H1 (cell line): ENCODE data around the gene FGF11. TPM values are rescaled to one million over a fixed set of nuclear protein-coding genes. Genes with fewer than 3 reads are reported as not detected.

Experiments used
- CTCF ChIA-PET: fragments of 300-600 bp; sonication (Branson Sonifier 250); formaldehyde crosslinking; loops from one replicate; lab custom pipeline; 2021; ENCODE audit not compliant: partially characterized antibody; lab: Charles Lee
- POLR2A ChIA-PET: fragments of 300-600 bp; sonication (Branson Sonifier 250); formaldehyde crosslinking; loops from one replicate; lab custom pipeline; 2021; ENCODE audit warnings: inconsistent platforms; ENCODE audit not compliant: partially characterized antibody; lab: Charles Lee
- DNase-seq, 2 experiments: peaks; one replicate each; pipeline versions ENCODE4 v3.0.0 to v3.0.0-alpha.2; 2010 to 2022; ENCODE audit warnings: low spot score in 2 of 2, low read depth in 1 of 2, mixed read lengths in 1 of 2
- FAIRE-seq: peaks from 2 replicates; lab custom pipeline; 2011; peaks lifted over from hg19 to GRCh38; lab: Jason Lieb, UNC
- H2AFZ ChIP-seq: 2 replicates; pipeline ENCODE4 v1.8.1; 2012; ENCODE audit warnings: low read length, inconsistent platforms
- H2AK5ac ChIP-seq: 2 replicates; pipeline ENCODE4 v1.6.1; 2013; ENCODE audit warnings: low read depth, low read length
- H2BK120ac ChIP-seq: replicated peaks from 2 replicates; pipeline ENCODE3; 2013; ENCODE audit warnings: low read depth, low read length, inconsistent platforms
- H2BK12ac ChIP-seq: 2 replicates; pipeline ENCODE4 v1.6.1; 2013; ENCODE audit warnings: low read depth, low read length
- H2BK15ac ChIP-seq: 2 replicates; pipeline ENCODE4 v1.6.1; 2013; ENCODE audit warnings: low read length
- H2BK20ac ChIP-seq: 2 replicates; pipeline ENCODE4 v1.6.1; 2013; ENCODE audit warnings: low read length
- H2BK5ac ChIP-seq: 2 replicates; pipeline ENCODE4 v1.6.1; 2013; ENCODE audit warnings: low read depth, low read length
- H3K14ac ChIP-seq: 2 replicates; pipeline ENCODE4 v1.6.1; 2013; ENCODE audit warnings: inconsistent platforms; ENCODE audit not compliant: insufficient read length
- H3K18ac ChIP-seq: 2 replicates; pipeline ENCODE4 v1.6.1; 2013; ENCODE audit warnings: low read length; ENCODE audit errors: extremely low read depth
- H3K23ac ChIP-seq: 2 replicates; pipeline ENCODE4 v1.6.1; 2013; ENCODE audit warnings: inconsistent platforms; ENCODE audit not compliant: insufficient read length
- H3K23me2 ChIP-seq: 2 replicates; pipeline ENCODE4 v1.6.1; 2013; ENCODE audit warnings: low read depth, low read length
- H3K27ac ChIP-seq: 2 replicates; pipeline ENCODE4 v1.6.1; 2011; ENCODE audit warnings: low read depth, low read length, inconsistent platforms
- H3K27me3 ChIP-seq, 4 experiments: replicated peaks in 1 of 4; 1 replicate in 1 of 4; 2 replicates in 3 of 4; pipeline versions ENCODE4 v1.6.1 to v1.8.1; 2011 to 2013; ENCODE audit warnings: low read length in 3 of 4, mild to moderate bottlenecking in 3 of 4, inconsistent platforms in 2 of 4, mixed read lengths in 2 of 4, moderate library complexity in 1 of 4; ENCODE audit not compliant: control insufficient read depth in 3 of 4, insufficient read depth in 3 of 4; ENCODE audit errors: extremely low read depth in 1 of 4
- H3K36me3 ChIP-seq, 4 experiments: 2 replicates each; pipeline versions ENCODE4 v1.6.1 to v1.8.1; 2011 to 2013; ENCODE audit warnings: mild to moderate bottlenecking in 4 of 4, low read length in 3 of 4, moderate library complexity in 2 of 4, control low read depth in 1 of 4, inconsistent platforms in 1 of 4; ENCODE audit not compliant: insufficient read depth in 4 of 4, control insufficient read depth in 2 of 4
- H3K4ac ChIP-seq: replicated peaks from 2 replicates; pipeline ENCODE3; 2013; ENCODE audit warnings: low read length, low read depth, mixed read lengths, inconsistent platforms; ENCODE audit not compliant: insufficient read length
- H3K4me1 ChIP-seq, 4 experiments: replicated peaks in 1 of 4; 1 replicate in 1 of 4; 2 replicates in 3 of 4; pipeline versions ENCODE4 v1.6.1 to v1.8.1; 2011 to 2013; ENCODE audit warnings: low read length in 3 of 4, inconsistent platforms in 2 of 4, mixed read lengths in 1 of 4; ENCODE audit not compliant: insufficient read depth in 4 of 4, control insufficient read depth in 3 of 4
- H3K4me2 ChIP-seq, 2 experiments: 2 replicates each; pipeline versions ENCODE4 v1.6.1 to v1.8.1; 2011 to 2013; ENCODE audit warnings: low read depth in 2 of 2, low read length in 2 of 2, control low read depth in 1 of 2, inconsistent platforms in 1 of 2, mild to moderate bottlenecking in 1 of 2; ENCODE audit not compliant: insufficient read depth in 1 of 2
- H3K4me3 ChIP-seq, 4 experiments: fragments of 200-600, 300-600 bp in 1 of 4; sonication (generic), shearing (Covaris generic), sonication (Bioruptor Twin) in 1 of 4; 2 replicates each; pipeline versions ENCODE4 v1.5.1 to v1.8.1; 2011 to 2016; ENCODE audit warnings: low read length in 4 of 4, low read depth in 3 of 4, control low read depth in 2 of 4, inconsistent platforms in 2 of 4, mild to moderate bottlenecking in 2 of 4, mixed read lengths in 1 of 4, moderate library complexity in 1 of 4; ENCODE audit not compliant: insufficient read depth in 2 of 4; ENCODE audit errors: extremely low read depth in 1 of 4
- H3K56ac ChIP-seq: replicated peaks from 2 replicates; pipeline ENCODE3; 2013; ENCODE audit warnings: low read depth, mild to moderate bottlenecking, mixed read lengths, low read length, inconsistent platforms; ENCODE audit not compliant: insufficient read length
- H3K79me1 ChIP-seq: 2 replicates; pipeline ENCODE4 v1.6.1; 2013; ENCODE audit warnings: low read depth, low read length, control low read depth
- H3K79me2 ChIP-seq, 2 experiments: 2 replicates each; pipeline versions ENCODE4 v1.6.1 to v1.8.1; 2012 to 2013; ENCODE audit warnings: low read length in 2 of 2, mild to moderate bottlenecking in 2 of 2, inconsistent platforms in 1 of 2; ENCODE audit not compliant: insufficient read depth in 2 of 2, control insufficient read depth in 1 of 2
- H3K9ac ChIP-seq, 4 experiments: replicated peaks in 1 of 4; 1 replicate in 1 of 4; 2 replicates in 3 of 4; pipeline versions ENCODE4 v1.6.1 to v1.8.1; 2011 to 2013; ENCODE audit warnings: low read depth in 3 of 4, low read length in 3 of 4, control low read depth in 2 of 4, mild to moderate bottlenecking in 2 of 4, moderate library complexity in 2 of 4, inconsistent platforms in 1 of 4; ENCODE audit errors: extremely low read depth in 1 of 4
- H3K9me3 ChIP-seq, 2 experiments: 2 replicates each; pipeline versions ENCODE4 v1.6.1 to v1.8.1; 2012 to 2013; ENCODE audit warnings: mild to moderate bottlenecking in 2 of 2, moderate library complexity in 2 of 2, control low read depth in 1 of 2, inconsistent platforms in 1 of 2, low read depth in 1 of 2, low read length in 1 of 2, mixed read lengths in 1 of 2; ENCODE audit not compliant: insufficient read depth in 2 of 2
- H4K20me1 ChIP-seq, 2 experiments: replicated peaks in 1 of 2; 2 replicates each; pipeline versions ENCODE3 to v1.8.1; 2011 to 2013; ENCODE audit warnings: inconsistent platforms in 2 of 2, low read length in 2 of 2, mild to moderate bottlenecking in 1 of 2; ENCODE audit not compliant: insufficient read depth in 2 of 2, control insufficient read depth in 1 of 2
- H4K5ac ChIP-seq: 2 replicates; pipeline ENCODE4 v1.6.1; 2013; ENCODE audit warnings: low read length, low read depth, mixed read lengths, inconsistent platforms; ENCODE audit not compliant: insufficient read length
- H4K8ac ChIP-seq: 2 replicates; pipeline ENCODE4 v1.8.0; 2013; ENCODE audit warnings: mild to moderate bottlenecking, moderate library complexity, low read length, inconsistent platforms; ENCODE audit not compliant: insufficient read depth; ENCODE audit errors: extremely low read depth
- H4K91ac ChIP-seq: replicated peaks from 2 replicates; pipeline ENCODE3; 2013; ENCODE audit warnings: low read length, mixed read lengths, inconsistent platforms; ENCODE audit not compliant: insufficient read length
- CBX8 ChIP-seq: fragments of 300-800, 300-1000 bp; sonication (generic); IDR thresholded peaks from 2 replicates; pipeline ENCODE4 v1.7.1; 2016; ENCODE audit warnings: low read depth, low read length, borderline replicate concordance
- EZH2 ChIP-seq: fragments of 200-600 bp; sonication (generic); IDR thresholded peaks from 2 replicates; pipeline ENCODE4 v1.7.1; 2012; ENCODE audit warnings: low read depth, mild to moderate bottlenecking, moderate library complexity, low read length, inconsistent platforms; ENCODE audit not compliant: severe bottlenecking
- HDAC6 ChIP-seq: IDR thresholded peaks from one replicate; pipeline ENCODE4 v1.7.1; 2012; ENCODE audit warnings: low read depth, mild to moderate bottlenecking, inconsistent platforms, low read length, moderate library complexity
- POLR2AphosphoS5 ChIP-seq: IDR thresholded peaks from 2 replicates; pipeline ENCODE4 v1.6.1; 2011; ENCODE audit warnings: low read depth, low read length
- SIRT6 ChIP-seq: IDR thresholded peaks from one replicate; pipeline ENCODE4 v1.7.1; 2012; ENCODE audit warnings: low read length, inconsistent platforms
- TAF1 ChIP-seq: IDR thresholded peaks from 2 replicates; pipeline ENCODE4 v1.6.1; 2011; ENCODE audit warnings: mild to moderate bottlenecking, low read depth, low read length
- ZNF274 ChIP-seq: IDR thresholded peaks from 2 replicates; pipeline ENCODE4 v1.7.0; 2012; ENCODE audit warnings: low read length, borderline replicate concordance; ENCODE audit errors: extremely low read depth
- WGBS, 2 experiments: shearing (Covaris generic) in 1 of 2; methylation state at CpG; one replicate each; pipeline versions ENCODE4 v1.1.6 to v1.1.7; 2013 to 2015; ENCODE audit warnings: low lambda C conversion rate in 2 of 2, mixed read lengths in 2 of 2, inconsistent platforms in 1 of 2, low coverage in 1 of 2, missing lambda C conversion rate in 1 of 2; ENCODE audit not compliant: insufficient replicate concordance in 2 of 2, insufficient coverage in 1 of 2, insufficient read length in 1 of 2; ENCODE audit errors: extremely low coverage in 1 of 2, missing lambda C conversion rate in 1 of 2; 5-methylcytosine and 5-hydroxymethylcytosine counted together
- polyA plus RNA-seq, 7 experiments: library from polyadenylated mRNA; depleted of rRNA in 3 of 7; stranded (reverse) in 5 of 7; unstranded in 2 of 7; fragments of >200 nt in 5 of 7; fragments of 200-250 nt in 2 of 7; gene quantifications; 1 replicate in 5 of 7; 2 replicates in 1 of 7; 4 replicates in 1 of 7; pipeline versions ENCODE4 v1.2.1 to v1.2.3, GENCODE V29; 2011 to 2013; ENCODE audit warnings: missing spikeins in 2 of 7, mixed read lengths in 2 of 7
- total RNA-seq: library from RNA; stranded (reverse); fragmentation: NEBNext Ultra II Directional; extraction: Animal tissue kit (Norgen Biotek cat#: 25700); gene quantifications from 2 replicates; pipeline ENCODE4 v1.2.1, GENCODE V29; 2021
- TF ChIP-seq, protein P1 (sequence below): IDR thresholded peaks from 2 replicates; pipeline ENCODE4 v1.6.1; 2011; ENCODE audit warnings: low read length, improper control_type of control experiment
- TF ChIP-seq, protein P2 (sequence below): IDR thresholded peaks from 2 replicates; pipeline ENCODE4 v1.6.1; 2012; ENCODE audit warnings: low read length, inconsistent platforms

FGF11 gene
- total and polyA plus RNA-seq, 2 of the 8 experiments (the other 6 are each of a cell fraction or from before 2014, with no cell fraction given), result 11.8 to 26.1 TPM

DNA sequence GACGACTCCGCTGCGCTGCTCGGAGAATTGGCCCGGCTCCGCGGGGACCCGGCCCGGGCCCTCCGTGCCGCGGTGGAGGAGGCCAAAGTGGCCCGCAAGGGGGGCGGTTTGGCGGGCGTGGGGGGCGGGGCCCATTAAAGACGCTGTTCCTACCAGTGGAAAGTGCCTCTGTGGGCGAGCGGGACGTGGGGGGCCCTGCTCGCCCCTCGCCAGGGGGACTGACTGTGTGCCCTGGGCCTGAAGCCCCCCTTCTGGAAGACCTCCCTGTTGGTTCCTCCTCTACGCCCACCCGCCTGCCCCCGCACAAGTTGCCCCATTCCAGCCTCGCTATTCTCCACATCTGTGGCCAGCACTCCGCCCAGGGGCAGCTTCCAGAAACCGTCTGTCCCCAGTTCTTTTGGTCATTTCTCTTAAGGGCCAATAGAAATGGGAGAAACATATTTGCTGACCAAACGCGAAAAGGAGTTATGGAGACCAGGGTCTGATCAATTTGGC, 1.9 kb upstream of the FGF11 start:
- peak overlapping the region in 1 of 4 experiments; percentile 3; a peak in 2 of 7 replicates for H3K9ac ChIP-seq
- H3K4me3 ChIP-seq, result peak overlapping the region; percentile 50 to 83 (median 67)
- H3K27me3 ChIP-seq, result peaks cover 2 to 19% (median 12%) of the 10 kb centered on the region in 4 experiments; a peak in 6 of 7 replicates
- TF ChIP-seq ZNF274 (no peak), HDAC6 (no peak), CBX8 (no peak), TAF1 (no peak), SIRT6 (no peak), POLR2AphosphoS5 (no peak), EZH2 (no peak)
- TF ChIP-seq, protein P1, sequence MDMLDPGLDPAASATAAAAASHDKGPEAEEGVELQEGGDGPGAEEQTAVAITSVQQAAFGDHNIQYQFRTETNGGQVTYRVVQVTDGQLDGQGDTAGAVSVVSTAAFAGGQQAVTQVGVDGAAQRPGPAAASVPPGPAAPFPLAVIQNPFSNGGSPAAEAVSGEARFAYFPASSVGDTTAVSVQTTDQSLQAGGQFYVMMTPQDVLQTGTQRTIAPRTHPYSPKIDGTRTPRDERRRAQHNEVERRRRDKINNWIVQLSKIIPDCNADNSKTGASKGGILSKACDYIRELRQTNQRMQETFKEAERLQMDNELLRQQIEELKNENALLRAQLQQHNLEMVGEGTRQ, result no peak
- TF ChIP-seq, protein P2, sequence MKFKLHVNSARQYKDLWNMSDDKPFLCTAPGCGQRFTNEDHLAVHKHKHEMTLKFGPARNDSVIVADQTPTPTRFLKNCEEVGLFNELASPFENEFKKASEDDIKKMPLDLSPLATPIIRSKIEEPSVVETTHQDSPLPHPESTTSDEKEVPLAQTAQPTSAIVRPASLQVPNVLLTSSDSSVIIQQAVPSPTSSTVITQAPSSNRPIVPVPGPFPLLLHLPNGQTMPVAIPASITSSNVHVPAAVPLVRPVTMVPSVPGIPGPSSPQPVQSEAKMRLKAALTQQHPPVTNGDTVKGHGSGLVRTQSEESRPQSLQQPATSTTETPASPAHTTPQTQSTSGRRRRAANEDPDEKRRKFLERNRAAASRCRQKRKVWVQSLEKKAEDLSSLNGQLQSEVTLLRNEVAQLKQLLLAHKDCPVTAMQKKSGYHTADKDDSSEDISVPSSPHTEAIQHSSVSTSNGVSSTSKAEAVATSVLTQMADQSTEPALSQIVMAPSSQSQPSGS, result no peak

More for the DNA sequence above, 1.9 kb upstream of the FGF11 start:
- peaks cover 0 to 29% (median 15%) of the 10 kb centered on the region in 4 experiments; a peak in 6 of 7 replicates for H3K4me1 ChIP-seq
- peak overlapping the region; percentile 99 for H2BK12ac ChIP-seq
- WGBS, 2 experiments, result 4% methylated on average over 25 of the region's 31 CpGs; no CpG with 5 or more reads in 1 of the 2 experiments
- no peak overlapping the region for H3K56ac ChIP-seq
- no peak overlapping the region for H2BK120ac ChIP-seq
- H3K4me2 ChIP-seq, result peak overlapping the region; percentile 91
- no peak overlapping the region for H4K5ac ChIP-seq
- no peaks in the 10 kb centered on the region for H3K9me3 ChIP-seq
- no peaks in the 10 kb centered on the region for H3K36me3 ChIP-seq
- H3K14ac ChIP-seq, result no peak overlapping the region
- ChIA-PET CTCF (interaction anchor here (0.6 to 5.1 kb wide), 31 partner anchors 9 to 312 kb away, joined by 3 to 56 read pairs (median 5); partner anchors contain the start of genes KCTD11, SPEM2, TMEM256 and TMEM95), POLR2A (interaction anchor here (0.9 to 15.5 kb wide), 25 partner anchors 8 to 250 kb away, joined by 3 to 339 read pairs (median 4); partner anchors contain the start of genes ACAP1, CHRNB1, CLDN7 and KCTD11)
- peak overlapping the region; percentile 97; the same call in 1 of the 2 replicates for H3K18ac ChIP-seq
- no peak overlapping the region for H3K23ac ChIP-seq
- peaks cover 31% of the 10 kb centered on the region for H3K23me2 ChIP-seq
- no peak for FAIRE-seq
- no peak overlapping the region for H2BK15ac ChIP-seq
- H2AK5ac ChIP-seq, result peak overlapping the region; percentile 48; the same call in 1 of the 2 replicates
- no peaks in the 10 kb centered on the region for H3K79me2 ChIP-seq
- H2BK5ac ChIP-seq, result peak overlapping the region; percentile 80; the same call in 1 of the 2 replicates
- H4K91ac ChIP-seq, result peak overlapping the region; percentile 29
- no peak overlapping the region for H2AFZ ChIP-seq
- H3K27ac ChIP-seq, result no peak overlapping the region
- H4K20me1 ChIP-seq, result no peaks in the 10 kb centered on the region
- H2BK20ac ChIP-seq, result no peak overlapping the region; the same call in 1 of the 2 replicates
- H3K79me1 ChIP-seq, result no peaks in the 10 kb centered on the region
- H4K8ac ChIP-seq, result peak overlapping the region; percentile 18; the same call in 1 of the 2 replicates
- peak overlapping the region; percentile 44 for H3K4ac ChIP-seq
- no peak for DNase-seq
